Mononuclear cell (primary cell): Measurements from ENCODE around the gene TXNL1. TPM values are rescaled to one million over a fixed set of nuclear protein-coding genes. Genes with fewer than 3 reads are reported as not detected.

Experiments
- H3K27me3 ChIP-seq: 2 replicates; pipeline ENCODE4 v1.6.0; 2011; ENCODE audit warnings: low read length, control low read depth; ENCODE audit not compliant: insufficient read depth
- H3K4me1 ChIP-seq: 2 replicates; pipeline ENCODE4 v1.5.1; 2011; ENCODE audit warnings: mild to moderate bottlenecking, low read length, control low read depth; ENCODE audit not compliant: insufficient read depth
- H3K4me3 ChIP-seq: 2 replicates; pipeline ENCODE4 v1.5.1; 2011; ENCODE audit warnings: mild to moderate bottlenecking, low read length, moderate library complexity
- H3K9me3 ChIP-seq: 2 replicates; pipeline ENCODE4 v1.5.1; 2011; ENCODE audit warnings: low read depth, mild to moderate bottlenecking, control low read depth, low read length
- total RNA-seq: library from RNA; depleted of rRNA; stranded (reverse); fragments of >200 nt; gene quantifications from one replicate; pipeline ENCODE4 v1.2.3, GENCODE V29; 2012

TXNL1 gene
- total RNA-seq, 1 donor: 27.9 TPM

DNA sequence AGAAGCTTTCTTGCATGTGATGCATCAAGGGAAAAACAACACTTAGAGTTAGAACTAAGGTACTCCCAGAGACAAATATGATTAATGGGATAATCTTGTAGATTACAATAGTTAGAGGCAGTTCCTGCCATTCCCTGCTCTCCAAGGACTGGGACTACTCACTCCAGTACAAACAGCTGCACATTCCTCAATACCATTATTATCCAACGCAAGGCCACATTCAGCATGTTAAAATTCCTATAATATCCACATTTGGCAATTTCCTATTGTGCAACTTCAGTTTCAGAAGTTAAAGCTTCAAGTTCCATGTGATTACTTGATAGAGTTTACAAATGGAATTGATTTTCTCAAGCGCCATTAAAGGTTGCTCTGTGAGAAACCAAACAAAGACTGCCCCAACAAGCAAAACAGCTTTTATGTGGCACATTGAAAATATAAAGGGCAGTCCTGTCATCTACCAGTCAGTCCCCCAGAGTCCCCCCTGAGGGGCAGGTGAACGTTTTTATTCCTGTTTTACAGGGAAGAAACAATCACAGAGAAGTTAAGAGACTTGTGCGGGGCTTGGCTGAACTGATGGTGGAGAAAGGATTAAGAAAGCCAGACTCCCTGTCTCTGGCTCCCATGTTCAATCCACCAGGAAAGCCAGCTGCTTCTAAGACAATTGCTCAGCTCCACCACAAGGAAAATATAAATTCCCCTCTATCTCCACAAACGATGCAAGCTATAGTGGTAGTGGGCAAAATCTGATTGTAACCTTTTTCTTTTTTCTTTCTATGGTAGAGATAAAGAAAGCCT, 72.6 kb downstream of the TXNL1 start:
- H3K27me3 ChIP-seq: no peaks in the 10 kb centered on the region
- no peaks in the 10 kb centered on the region for H3K9me3 ChIP-seq
- peaks cover 29% of the 10 kb centered on the region for H3K4me1 ChIP-seq
- no peak overlapping the region for H3K4me3 ChIP-seq

DNA sequence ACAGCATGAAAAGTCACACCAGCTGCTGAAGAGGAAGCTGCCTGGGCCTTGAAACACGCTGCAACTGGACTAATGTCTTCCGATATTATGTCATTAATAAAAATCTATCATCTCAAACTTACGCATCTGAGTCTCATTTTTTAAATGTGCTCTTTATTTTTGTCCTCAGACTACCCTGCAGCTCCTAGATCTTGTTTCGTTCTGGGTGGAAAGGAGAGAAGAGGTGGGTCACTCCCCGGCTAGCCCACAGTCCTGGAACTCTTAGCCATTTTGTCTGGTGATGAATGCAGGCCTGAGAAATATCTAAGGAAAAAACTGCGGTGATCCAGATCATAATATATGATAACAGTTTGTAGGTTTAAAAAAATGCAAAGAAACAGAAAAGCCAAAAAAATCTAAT, 73.3 kb downstream of the TXNL1 start:
- Histone ChIP-seq H3K9me3 (no peaks in the 10 kb centered on the region), H3K4me3 (no peak overlapping the region), H3K4me1 (peaks cover 22% of the 10 kb centered on the region), H3K27me3 (no peaks in the 10 kb centered on the region)

DNA sequence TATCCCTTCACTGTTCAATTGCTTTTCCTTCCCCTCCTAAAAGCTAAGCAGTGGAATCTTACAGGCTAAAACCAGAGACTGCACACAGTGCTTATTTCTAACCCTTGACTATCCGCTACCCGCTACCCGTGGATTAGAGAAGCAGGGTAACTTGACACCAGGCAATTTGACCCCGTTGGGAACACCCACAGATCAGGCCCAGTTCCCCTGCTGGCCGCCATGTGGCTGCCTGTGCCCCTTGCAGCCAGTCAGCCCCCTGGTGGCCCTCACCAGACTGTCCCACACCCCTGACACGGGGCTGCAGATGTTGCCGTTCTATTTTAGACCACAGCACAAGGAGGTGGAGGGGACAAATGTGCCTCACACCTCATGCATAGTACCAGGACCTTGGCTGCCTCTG, 74.8 kb downstream of the TXNL1 start:
- Histone ChIP-seq H3K4me3 (no peak overlapping the region), H3K9me3 (no peaks in the 10 kb centered on the region), H3K27me3 (no peaks in the 10 kb centered on the region), H3K4me1 (peaks cover 7% of the 10 kb centered on the region)

DNA sequence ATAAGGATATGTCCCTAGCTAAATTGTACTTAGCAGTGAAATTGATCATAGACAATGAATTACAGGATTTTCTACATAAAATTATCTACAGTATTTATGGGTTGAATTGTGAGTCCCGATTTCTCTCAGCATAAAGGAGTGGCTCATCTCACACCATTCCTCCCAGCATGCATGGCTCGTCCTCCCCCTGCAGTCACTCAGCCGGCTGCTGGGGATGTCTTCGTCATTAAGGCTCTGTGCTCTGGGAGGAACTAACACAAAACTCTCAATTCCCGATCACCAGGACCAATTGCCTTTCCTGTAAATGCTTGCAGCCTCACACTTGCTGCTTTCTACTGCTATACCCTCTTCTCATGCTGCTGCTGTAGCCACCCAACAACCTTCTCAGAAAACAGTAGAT, 75.9 kb downstream of the TXNL1 start:
- Histone ChIP-seq H3K9me3 (no peaks in the 10 kb centered on the region), H3K4me1 (peaks cover 6% of the 10 kb centered on the region), H3K27me3 (no peaks in the 10 kb centered on the region), H3K4me3 (no peak overlapping the region)

DNA sequence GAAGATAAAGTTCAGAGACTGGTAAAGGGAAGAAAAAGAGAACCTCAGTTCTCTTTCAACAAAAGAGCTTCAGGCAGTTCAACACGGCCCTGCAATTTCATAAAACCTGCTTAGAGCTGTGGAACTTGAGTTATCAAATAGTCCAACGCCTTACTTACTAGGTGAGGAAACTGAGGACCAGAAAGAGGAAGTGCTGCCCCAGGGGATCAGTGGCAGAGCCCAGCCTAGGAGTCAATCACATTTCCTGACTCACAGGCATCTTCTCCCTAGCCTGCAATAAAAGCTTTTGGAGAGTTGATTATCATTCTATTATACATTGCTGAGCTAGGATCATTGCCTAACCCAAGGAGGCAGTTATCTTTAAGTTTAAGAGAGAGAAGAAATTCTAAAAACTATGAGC, 77.4 kb downstream of the TXNL1 start:
- H3K9me3 ChIP-seq: no peaks in the 10 kb centered on the region
- no peak overlapping the region for H3K4me3 ChIP-seq
- no peaks in the 10 kb centered on the region for H3K27me3 ChIP-seq
- peaks cover 6% of the 10 kb centered on the region for H3K4me1 ChIP-seq

DNA sequence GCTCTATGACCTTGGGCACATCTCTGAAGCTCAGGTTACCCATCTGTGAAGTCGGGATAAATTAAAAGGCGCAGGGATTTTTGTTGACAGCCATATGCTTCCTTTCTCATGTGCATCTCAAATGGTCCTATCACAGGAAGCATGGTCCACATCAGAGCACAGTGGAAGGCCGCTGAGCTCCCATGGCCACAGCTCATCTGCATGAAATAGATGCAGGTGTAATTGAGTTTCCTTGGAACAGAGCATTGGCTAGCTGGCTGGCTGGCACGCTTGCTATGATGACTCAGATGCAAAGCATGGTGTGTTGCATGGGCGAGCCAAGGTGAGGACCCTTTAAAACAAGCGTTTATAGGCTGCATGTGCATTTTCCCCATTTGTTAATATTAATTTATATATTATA, 79.3 kb downstream of the TXNL1 start:
- Histone ChIP-seq H3K27me3 (no peaks in the 10 kb centered on the region), H3K9me3 (no peaks in the 10 kb centered on the region), H3K4me3 (no peak overlapping the region), H3K4me1 (no peaks in the 10 kb centered on the region)

DNA sequence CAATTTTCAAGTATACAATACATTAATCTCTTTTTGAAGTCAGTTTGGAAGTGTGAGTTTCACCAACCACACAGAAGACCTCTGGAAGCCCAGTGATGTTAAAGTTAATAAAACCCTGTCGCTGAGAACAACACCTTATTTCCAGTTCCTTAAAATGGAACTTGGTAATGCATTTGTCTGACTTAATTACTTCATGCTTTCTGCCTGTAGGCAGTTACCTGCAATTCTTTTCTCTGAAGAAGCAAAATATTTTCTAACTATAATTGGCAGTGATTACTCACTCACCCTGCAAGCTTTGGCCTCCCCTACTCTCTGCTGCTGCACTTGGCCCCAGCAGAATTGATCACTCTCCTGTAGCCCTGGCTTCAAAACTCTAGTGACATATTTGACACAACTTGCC, 81.5 kb downstream of the TXNL1 start:
- Histone ChIP-seq H3K9me3 (no peaks in the 10 kb centered on the region), H3K27me3 (no peaks in the 10 kb centered on the region), H3K4me3 (no peak overlapping the region), H3K4me1 (no peaks in the 10 kb centered on the region)

DNA sequence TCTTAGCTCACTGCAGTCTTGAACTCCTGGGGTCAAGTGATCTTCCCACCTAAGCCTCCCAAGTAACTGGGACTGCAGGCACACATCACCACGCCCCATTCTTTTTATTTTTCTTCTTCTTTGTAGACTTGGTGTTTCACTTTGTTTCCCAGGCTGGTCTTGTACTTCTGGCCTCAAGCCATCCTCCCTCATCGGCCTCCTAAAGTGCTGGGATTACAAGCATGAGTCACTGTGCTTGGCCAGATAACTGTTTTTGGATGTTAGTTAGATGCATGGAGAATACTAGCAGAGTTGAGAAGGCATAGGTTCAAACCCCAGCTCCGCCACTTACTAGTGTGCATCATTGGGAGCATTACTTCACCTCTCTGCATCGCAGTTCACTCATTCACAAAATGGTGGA, 88.3 kb downstream of the TXNL1 start:
- H3K9me3 ChIP-seq: no peaks in the 10 kb centered on the region
- H3K27me3 ChIP-seq: no peaks in the 10 kb centered on the region
- H3K4me1 ChIP-seq: no peaks in the 10 kb centered on the region
- H3K4me3 ChIP-seq: no peak overlapping the region

Other genes starting within 250 kb of the TXNL1 start
- 52.7 TPM for gene WDR7, start 12.8 kb upstream of the TXNL1 start, total RNA-seq